Measurements from ENCODE around the gene KDM4D. TPM values are rescaled to one million over a fixed set of nuclear protein-coding genes. Genes with fewer than 3 reads are reported as not detected.

Gene KDM4D
- total and polyA plus RNA-seq, 9 of the 15 experiments (the other 6 are each of a cell fraction or from before 2014, with no cell fraction given), result 0.34 to 1.1 (median 0.50) TPM

DNA sequence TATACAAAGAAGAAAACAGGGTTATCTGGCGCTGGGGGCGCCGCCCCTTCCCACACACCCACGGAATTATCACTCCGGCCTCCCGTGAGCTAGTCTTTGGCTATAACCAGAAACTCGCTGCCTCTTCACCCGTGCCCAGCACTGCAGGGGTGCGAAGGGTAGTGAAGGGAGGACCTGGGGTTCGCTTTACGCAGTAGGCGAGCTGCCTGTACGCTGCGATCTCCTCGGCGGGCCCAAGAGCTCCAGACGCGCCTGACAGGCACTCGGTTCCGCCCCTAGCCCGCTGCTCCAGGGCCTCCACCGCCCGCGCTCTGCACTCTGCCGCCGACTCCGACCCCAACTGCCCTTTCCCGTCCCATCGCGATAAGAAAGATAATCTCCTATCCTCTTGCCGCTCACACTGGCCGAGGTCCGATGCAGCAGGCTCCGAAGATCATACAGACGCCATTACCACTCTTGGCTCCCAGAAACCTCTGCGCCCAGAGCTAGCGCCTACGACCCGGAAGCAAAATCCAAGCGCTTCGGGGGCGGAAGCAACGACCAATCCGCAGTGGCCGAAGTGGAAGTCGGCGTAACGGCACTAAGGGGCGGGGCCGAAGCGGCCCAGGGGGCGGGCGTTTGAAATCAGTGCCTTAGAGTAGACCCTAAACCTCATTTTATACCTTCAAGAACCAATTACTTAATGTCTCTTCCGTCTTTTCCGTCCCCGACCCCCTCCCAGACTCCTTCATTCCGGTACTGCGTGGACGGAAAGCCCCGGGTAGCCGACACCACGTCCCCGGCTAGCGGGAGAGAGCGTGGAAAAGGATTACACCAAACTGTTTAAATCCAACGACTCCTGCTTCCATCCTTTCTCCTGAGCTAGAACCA, at the start of gene KDM4D, which contains the start of gene CWC15 (continued):
- TF ChIP-seq, protein P1, sequence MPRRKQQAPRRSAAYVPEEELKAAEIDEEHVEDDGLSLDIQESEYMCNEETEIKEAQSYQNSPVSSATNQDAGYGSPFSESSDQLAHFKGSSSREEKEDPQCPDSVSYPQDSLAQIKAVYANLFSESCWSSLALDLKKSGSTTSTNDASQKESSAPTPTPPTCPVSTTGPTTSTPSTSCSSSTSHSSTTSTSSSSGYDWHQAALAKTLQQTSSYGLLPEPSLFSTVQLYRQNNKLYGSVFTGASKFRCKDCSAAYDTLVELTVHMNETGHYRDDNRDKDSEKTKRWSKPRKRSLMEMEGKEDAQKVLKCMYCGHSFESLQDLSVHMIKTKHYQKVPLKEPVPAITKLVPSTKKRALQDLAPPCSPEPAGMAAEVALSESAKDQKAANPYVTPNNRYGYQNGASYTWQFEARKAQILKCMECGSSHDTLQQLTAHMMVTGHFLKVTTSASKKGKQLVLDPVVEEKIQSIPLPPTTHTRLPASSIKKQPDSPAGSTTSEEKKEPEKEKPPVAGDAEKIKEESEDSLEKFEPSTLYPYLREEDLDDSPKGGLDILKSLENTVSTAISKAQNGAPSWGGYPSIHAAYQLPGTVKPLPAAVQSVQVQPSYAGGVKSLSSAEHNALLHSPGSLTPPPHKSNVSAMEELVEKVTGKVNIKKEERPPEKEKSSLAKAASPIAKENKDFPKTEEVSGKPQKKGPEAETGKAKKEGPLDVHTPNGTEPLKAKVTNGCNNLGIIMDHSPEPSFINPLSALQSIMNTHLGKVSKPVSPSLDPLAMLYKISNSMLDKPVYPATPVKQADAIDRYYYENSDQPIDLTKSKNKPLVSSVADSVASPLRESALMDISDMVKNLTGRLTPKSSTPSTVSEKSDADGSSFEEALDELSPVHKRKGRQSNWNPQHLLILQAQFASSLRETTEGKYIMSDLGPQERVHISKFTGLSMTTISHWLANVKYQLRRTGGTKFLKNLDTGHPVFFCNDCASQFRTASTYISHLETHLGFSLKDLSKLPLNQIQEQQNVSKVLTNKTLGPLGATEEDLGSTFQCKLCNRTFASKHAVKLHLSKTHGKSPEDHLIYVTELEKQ (CRISPR knock-in tag; IDR thresholded peaks at IDR 0.05), result no peak
- TF ChIP-seq ZFX (CRISPR knock-in tag; IDR thresholded peaks at IDR 0.05) (peak; percentile 92), CBFA2T3 (IDR thresholded peaks at IDR 0.05) (no peak), RFX7 (CRISPR knock-in tag; IDR thresholded peaks at IDR 0.05) (no peak), E2F4 (CRISPR knock-in tag; IDR thresholded peaks at IDR 0.05; ENCODE audit: low read depth) (no peak), ZFP30 (CRISPR knock-in tag; IDR thresholded peaks at IDR 0.05; ENCODE audit: borderline replicate concordance) (no peak), FOXP1 (CRISPR knock-in tag; IDR thresholded peaks at IDR 0.05) (0 out of 2 replicates have a peak, but pooled peaks have one; percentile 57), ZNF79 (CRISPR knock-in tag; IDR thresholded peaks at IDR 0.05; ENCODE audit: low read depth) (no peak), KDM1A (IDR thresholded peaks at IDR 0.05) (no peak), POLR3G (IDR thresholded peaks at IDR 0.05; ENCODE audit: extremely low read depth, insufficient read length, insufficient replicate concordance) (no peak), FOXA1 (IDR thresholded peaks at IDR 0.05; ENCODE audit: borderline replicate concordance) (no peak), SETDB1 (IDR thresholded peaks at IDR 0.05; ENCODE audit: low read length) (no peak), NFE2 (IDR thresholded peaks at IDR 0.05; ENCODE audit: low read depth) (no peak), HNRNPK (IDR thresholded peaks at IDR 0.05; ENCODE audit: low read depth, low read length, poor library complexity, severe bottlenecking) (no peak), ZNF146 (CRISPR knock-in tag; IDR thresholded peaks at IDR 0.05; ENCODE audit: unreplicated experiment) (no peak), ZNF311 (CRISPR knock-in tag; IDR thresholded peaks at IDR 0.05) (no peak)
- TF ChIP-seq, protein P2, sequence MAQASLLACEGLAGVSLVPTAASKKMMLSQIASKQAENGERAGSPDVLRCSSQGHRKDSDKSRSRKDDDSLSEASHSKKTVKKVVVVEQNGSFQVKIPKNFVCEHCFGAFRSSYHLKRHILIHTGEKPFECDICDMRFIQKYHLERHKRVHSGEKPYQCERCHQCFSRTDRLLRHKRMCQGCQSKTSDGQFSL (CRISPR knock-in tag; IDR thresholded peaks at IDR 0.05), result no peak
- TF ChIP-seq, protein P2 (tag; IDR thresholded peaks at IDR 0.05), result no peak
- TF ChIP-seq, protein P3, sequence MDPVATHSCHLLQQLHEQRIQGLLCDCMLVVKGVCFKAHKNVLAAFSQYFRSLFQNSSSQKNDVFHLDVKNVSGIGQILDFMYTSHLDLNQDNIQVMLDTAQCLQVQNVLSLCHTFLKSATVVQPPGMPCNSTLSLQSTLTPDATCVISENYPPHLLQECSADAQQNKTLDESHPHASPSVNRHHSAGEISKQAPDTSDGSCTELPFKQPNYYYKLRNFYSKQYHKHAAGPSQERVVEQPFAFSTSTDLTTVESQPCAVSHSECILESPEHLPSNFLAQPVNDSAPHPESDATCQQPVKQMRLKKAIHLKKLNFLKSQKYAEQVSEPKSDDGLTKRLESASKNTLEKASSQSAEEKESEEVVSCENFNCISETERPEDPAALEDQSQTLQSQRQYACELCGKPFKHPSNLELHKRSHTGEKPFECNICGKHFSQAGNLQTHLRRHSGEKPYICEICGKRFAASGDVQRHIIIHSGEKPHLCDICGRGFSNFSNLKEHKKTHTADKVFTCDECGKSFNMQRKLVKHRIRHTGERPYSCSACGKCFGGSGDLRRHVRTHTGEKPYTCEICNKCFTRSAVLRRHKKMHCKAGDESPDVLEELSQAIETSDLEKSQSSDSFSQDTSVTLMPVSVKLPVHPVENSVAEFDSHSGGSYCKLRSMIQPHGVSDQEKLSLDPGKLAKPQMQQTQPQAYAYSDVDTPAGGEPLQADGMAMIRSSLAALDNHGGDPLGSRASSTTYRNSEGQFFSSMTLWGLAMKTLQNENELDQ (CRISPR knock-in tag; IDR thresholded peaks at IDR 0.05; ENCODE audit: borderline replicate concordance), result no peak

Data from K562 (cell line).